ENCODE measurements around the gene FBXO3. TPM values are rescaled to one million over a fixed set of nuclear protein-coding genes. Genes with fewer than 3 reads are reported as not detected.

FBXO3 gene
- total RNA-seq, 1 donor from 2014 or later: 35.0 TPM

DNA sequence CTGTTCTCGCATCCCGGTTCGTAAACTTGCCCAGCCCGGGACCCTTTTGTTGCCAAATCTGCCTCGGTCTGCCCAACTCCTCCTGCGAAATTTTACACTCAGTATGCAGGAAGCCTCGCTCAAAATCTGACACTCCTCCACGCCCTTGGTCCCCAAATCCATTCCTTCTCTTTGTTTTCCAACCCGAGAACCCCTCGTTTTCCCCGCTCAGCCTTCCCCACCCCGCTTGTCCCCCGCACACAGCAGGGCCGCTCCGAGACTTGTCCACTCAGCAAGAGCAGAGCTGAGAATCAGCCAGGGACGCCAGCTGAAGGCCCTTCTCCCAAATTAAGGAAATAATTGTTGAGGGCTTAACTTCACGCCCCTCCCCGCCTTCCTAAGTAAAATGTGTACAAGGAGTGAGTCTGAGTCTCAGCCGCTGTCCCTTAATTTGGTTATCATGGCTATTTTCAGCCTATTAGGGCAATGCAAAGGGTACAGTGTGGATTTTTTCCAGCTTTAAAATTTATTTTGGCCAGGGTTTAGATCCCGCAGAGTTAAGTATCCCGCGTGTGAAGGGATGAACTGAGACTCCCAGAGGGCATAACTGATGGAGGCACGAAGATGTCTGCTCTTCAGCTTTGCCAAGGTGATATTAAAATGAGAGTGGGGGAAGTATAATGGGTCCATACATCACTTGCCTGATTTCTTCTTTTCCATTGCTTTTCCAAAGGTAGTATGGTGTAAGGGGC is 581 bp upstream of the FBXO3 start:
- H3K4me3 ChIP-seq (ENCODE audit: low read depth, low read length): peak overlapping the region; percentile 90
- FAIRE-seq: no peak
- peaks cover 2% of the 10 kb centered on the region for H3K27me3 ChIP-seq (ENCODE audit: control insufficient read depth, insufficient read depth, low read length)
- DNase-seq (ENCODE audit: low read depth): no peak
- TF ChIP-seq, protein P1, sequence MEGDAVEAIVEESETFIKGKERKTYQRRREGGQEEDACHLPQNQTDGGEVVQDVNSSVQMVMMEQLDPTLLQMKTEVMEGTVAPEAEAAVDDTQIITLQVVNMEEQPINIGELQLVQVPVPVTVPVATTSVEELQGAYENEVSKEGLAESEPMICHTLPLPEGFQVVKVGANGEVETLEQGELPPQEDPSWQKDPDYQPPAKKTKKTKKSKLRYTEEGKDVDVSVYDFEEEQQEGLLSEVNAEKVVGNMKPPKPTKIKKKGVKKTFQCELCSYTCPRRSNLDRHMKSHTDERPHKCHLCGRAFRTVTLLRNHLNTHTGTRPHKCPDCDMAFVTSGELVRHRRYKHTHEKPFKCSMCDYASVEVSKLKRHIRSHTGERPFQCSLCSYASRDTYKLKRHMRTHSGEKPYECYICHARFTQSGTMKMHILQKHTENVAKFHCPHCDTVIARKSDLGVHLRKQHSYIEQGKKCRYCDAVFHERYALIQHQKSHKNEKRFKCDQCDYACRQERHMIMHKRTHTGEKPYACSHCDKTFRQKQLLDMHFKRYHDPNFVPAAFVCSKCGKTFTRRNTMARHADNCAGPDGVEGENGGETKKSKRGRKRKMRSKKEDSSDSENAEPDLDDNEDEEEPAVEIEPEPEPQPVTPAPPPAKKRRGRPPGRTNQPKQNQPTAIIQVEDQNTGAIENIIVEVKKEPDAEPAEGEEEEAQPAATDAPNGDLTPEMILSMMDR (IDR thresholded peaks at IDR 0.05; ENCODE audit: insufficient read depth, low read length, severe bottlenecking): no peak
- peaks cover 1% of the 10 kb centered on the region for H3K36me3 ChIP-seq (ENCODE audit: control insufficient read depth, insufficient read depth, low read length)

DNA sequence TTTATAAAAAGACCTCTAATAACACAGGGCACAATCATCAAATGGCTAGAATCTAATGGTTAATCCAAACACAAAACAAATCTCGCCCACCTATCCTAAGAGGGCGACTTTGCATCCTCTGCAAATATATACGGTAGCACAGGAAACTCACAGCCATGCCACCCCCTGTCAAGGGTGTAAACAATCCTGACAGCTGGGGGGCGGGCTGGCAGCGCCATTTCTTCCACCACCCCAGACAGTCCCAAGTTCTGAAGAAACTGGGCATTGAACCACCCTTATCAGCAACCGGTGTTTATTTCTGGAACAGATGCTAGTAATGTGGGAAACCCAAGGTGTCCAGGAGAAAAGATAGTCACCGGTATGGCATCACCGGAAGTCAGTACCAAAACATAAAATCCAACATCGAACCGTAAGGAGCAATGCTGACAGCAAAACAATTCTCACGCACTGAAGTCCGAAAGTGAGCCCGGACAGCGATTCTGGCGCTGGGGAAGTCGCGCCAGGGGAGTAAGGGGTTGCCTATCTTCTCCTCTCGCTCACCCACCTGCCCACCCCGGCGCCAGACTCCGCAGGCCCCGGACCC is 825 bp downstream of the FBXO3 start:
- no peaks in the 10 kb centered on the region for H3K27me3 ChIP-seq (ENCODE audit: control insufficient read depth, insufficient read depth, low read length)
- TF ChIP-seq, protein P1 (IDR thresholded peaks at IDR 0.05; ENCODE audit: insufficient read depth, low read length, severe bottlenecking): no peak
- H3K36me3 ChIP-seq (ENCODE audit: control insufficient read depth, insufficient read depth, low read length): peaks cover 4% of the 10 kb centered on the region
- peak overlapping the region; percentile 90 for H3K4me3 ChIP-seq (ENCODE audit: low read depth, low read length)
- FAIRE-seq (no peak), DNase-seq (ENCODE audit: low read depth) (peak; percentile 27)

GRCh38 chr11:33772870-33773269 is 1.4 kb downstream of the FBXO3 start:
- Histone ChIP-seq H3K4me3 (ENCODE audit: low read depth, low read length) (no peak overlapping the region), H3K36me3 (ENCODE audit: control insufficient read depth, insufficient read depth, low read length) (peaks cover 4% of the 10 kb centered on the region), H3K27me3 (ENCODE audit: control insufficient read depth, insufficient read depth, low read length) (no peaks in the 10 kb centered on the region)
- TF ChIP-seq, protein P1 (IDR thresholded peaks at IDR 0.05; ENCODE audit: insufficient read depth, low read length, severe bottlenecking): no peak
- DNase-seq (ENCODE audit: low read depth) (no peak), FAIRE-seq (no peak)

GRCh38 chr11:33772300-33772699 is 2.0 kb downstream of the FBXO3 start:
- Histone ChIP-seq H3K4me3 (ENCODE audit: low read depth, low read length) (no peak overlapping the region), H3K36me3 (ENCODE audit: control insufficient read depth, insufficient read depth, low read length) (peaks cover 4% of the 10 kb centered on the region), H3K27me3 (ENCODE audit: control insufficient read depth, insufficient read depth, low read length) (no peaks in the 10 kb centered on the region)
- DNase-seq (ENCODE audit: low read depth) (peak; percentile 92), FAIRE-seq (no peak)
- TF ChIP-seq, protein P1 (IDR thresholded peaks at IDR 0.05; ENCODE audit: insufficient read depth, low read length, severe bottlenecking): no peak

DNA sequence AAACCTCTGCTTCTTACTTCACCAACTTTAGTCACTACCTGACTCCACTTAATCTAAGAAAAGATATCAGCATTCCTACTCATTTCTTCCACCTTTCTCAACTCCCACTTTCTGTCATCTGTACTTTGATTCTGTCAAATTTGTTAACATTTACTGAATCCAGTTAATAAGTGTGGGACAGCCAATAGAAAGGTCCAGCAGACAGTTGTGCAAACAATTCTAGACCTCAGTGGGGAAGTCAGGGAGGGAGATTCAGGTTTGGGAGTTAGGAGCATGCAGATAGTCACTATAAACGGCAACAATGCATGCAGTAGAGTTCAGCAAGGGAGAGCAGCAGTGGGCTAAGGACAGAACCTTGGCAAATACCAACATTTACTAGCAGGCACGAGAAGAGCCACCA is 4.1 kb downstream of the FBXO3 start:
- no peak for FAIRE-seq
- no peak for DNase-seq (ENCODE audit: low read depth)
- TF ChIP-seq, protein P1 (IDR thresholded peaks at IDR 0.05; ENCODE audit: insufficient read depth, low read length, severe bottlenecking): no peak
- no peaks in the 10 kb centered on the region for H3K27me3 ChIP-seq (ENCODE audit: control insufficient read depth, insufficient read depth, low read length)
- no peak overlapping the region for H3K4me3 ChIP-seq (ENCODE audit: low read depth, low read length)
- H3K36me3 ChIP-seq (ENCODE audit: control insufficient read depth, insufficient read depth, low read length): peaks cover 6% of the 10 kb centered on the region

Data from bronchial epithelial cell (primary cell).